ENCODE measurements around the gene GOLGA7B. TPM values are rescaled to one million over a fixed set of nuclear protein-coding genes. Genes with fewer than 3 reads are reported as not detected.

Gene GOLGA7B
- total and polyA plus RNA-seq, 2 of the 4 experiments (the other 2 are of a cell fraction): not detected

DNA sequence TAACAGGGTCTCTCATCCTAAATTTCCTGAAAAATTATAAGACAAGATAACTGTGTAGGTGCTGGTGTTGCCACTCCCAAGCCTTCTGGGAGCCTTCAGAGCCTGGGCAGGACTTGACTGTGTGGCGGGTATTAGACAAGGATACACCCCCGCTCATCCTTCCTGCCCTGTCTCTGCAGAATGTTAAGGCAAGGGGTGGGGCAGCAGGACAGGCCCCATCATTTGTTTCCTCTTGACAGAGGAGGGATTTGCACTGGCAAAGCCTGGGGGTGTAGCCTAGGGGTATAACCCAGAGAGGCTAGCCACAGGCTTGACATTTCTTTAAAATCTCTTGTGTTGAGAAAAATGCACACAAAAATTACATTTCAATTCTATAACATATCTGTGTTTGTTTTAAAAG, 63.5 kb downstream of the GOLGA7B start:
- no peak for ATAC-seq (ENCODE audit: low read depth)
- no peak overlapping the region for H3K4ac ChIP-seq (ENCODE audit: low read depth, low read length)
- H3K56ac ChIP-seq (ENCODE audit: extremely low read depth, insufficient read depth, low read length): no peak overlapping the region
- no peaks in the 10 kb centered on the region for H3K9me1 ChIP-seq (ENCODE audit: insufficient read depth, low read length)
- H4K8ac ChIP-seq (ENCODE audit: low read depth in 2 of 2, low read length in 2 of 2): no peak overlapping the region
- no peak overlapping the region for H2BK5ac ChIP-seq (ENCODE audit: low read depth, low read length, poor library complexity, severe bottlenecking)
- DNase-seq: no peak
- in situ Hi-C loops (cut with MboI; ENCODE audit: low sequenced_read_pairs) (loop anchor here (10.0 kb wide), 1 partner anchor 132 kb away; no protein-coding TSS in a partner anchor), dilution Hi-C loops (cut with HindIII; ENCODE audit: low sequenced_read_pairs, unreplicated experiment) (no loop called here), intact Hi-C loops (cut with micrococcal nuclease) (loop anchor here (5.0 to 10.0 kb wide), 3 partner anchors 554 to 1334 kb away; no protein-coding TSS in a partner anchor)
- BruUV-seq (replicated peaks): no TSS peak
- TF ChIP-seq, protein P1, sequence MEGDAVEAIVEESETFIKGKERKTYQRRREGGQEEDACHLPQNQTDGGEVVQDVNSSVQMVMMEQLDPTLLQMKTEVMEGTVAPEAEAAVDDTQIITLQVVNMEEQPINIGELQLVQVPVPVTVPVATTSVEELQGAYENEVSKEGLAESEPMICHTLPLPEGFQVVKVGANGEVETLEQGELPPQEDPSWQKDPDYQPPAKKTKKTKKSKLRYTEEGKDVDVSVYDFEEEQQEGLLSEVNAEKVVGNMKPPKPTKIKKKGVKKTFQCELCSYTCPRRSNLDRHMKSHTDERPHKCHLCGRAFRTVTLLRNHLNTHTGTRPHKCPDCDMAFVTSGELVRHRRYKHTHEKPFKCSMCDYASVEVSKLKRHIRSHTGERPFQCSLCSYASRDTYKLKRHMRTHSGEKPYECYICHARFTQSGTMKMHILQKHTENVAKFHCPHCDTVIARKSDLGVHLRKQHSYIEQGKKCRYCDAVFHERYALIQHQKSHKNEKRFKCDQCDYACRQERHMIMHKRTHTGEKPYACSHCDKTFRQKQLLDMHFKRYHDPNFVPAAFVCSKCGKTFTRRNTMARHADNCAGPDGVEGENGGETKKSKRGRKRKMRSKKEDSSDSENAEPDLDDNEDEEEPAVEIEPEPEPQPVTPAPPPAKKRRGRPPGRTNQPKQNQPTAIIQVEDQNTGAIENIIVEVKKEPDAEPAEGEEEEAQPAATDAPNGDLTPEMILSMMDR (conservative IDR thresholded peaks at IDR 0.05; ENCODE audit: low read depth, low read length): no peak
- TF ChIP-seq MAZ (IDR thresholded peaks at IDR 0.05; ENCODE audit: borderline replicate concordance, low read depth, low read length) (no peak), RAD21 (IDR thresholded peaks at IDR 0.05; ENCODE audit: low read length) (no peak), CHD1 (IDR thresholded peaks at IDR 0.05; ENCODE audit: low read depth, low read length) (no peak), BHLHE40 (IDR thresholded peaks at IDR 0.05; ENCODE audit: low read depth, low read length) (no peak), SMC3 (IDR thresholded peaks at IDR 0.05; ENCODE audit: low read depth, low read length) (no peak), POLR2A (IDR thresholded peaks at IDR 0.05; ENCODE audit: low read depth, low read length) (no peak), FOS (IDR thresholded peaks at IDR 0.05; ENCODE audit: low read depth, low read length) (no peak), MXI1 (IDR thresholded peaks at IDR 0.05; ENCODE audit: borderline replicate concordance, low read depth, low read length) (no peak), RCOR1 (IDR thresholded peaks at IDR 0.05; ENCODE audit: insufficient replicate concordance, low read length) (no peak), NFE2L2 (IDR thresholded peaks at IDR 0.05; ENCODE audit: low read depth, low read length) (no peak), USF2 (IDR thresholded peaks at IDR 0.05; ENCODE audit: low read depth, low read length) (no peak), RFX5 (IDR thresholded peaks at IDR 0.05; ENCODE audit: low read depth, low read length) (no peak), MAFK (IDR thresholded peaks at IDR 0.05; ENCODE audit: low read depth, low read length) (no peak), CEBPB (IDR thresholded peaks at IDR 0.05; ENCODE audit: low read depth, low read length) (no peak)
- TF ChIP-seq, protein P2, sequence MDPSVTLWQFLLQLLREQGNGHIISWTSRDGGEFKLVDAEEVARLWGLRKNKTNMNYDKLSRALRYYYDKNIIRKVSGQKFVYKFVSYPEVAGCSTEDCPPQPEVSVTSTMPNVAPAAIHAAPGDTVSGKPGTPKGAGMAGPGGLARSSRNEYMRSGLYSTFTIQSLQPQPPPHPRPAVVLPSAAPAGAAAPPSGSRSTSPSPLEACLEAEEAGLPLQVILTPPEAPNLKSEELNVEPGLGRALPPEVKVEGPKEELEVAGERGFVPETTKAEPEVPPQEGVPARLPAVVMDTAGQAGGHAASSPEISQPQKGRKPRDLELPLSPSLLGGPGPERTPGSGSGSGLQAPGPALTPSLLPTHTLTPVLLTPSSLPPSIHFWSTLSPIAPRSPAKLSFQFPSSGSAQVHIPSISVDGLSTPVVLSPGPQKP (IDR thresholded peaks at IDR 0.05; ENCODE audit: borderline replicate concordance, low read depth, low read length): no peak
- ChIA-PET POLR2A (ENCODE audit: unreplicated experiment) (no interaction called here), CTCF (no interaction called here)
- H2BK120ac ChIP-seq (ENCODE audit: low read depth, low read length): no peak overlapping the region
- H4K91ac ChIP-seq (ENCODE audit: insufficient read depth, low read depth, low read length): no peak overlapping the region
- no peak overlapping the region for H3K4me3 ChIP-seq (ENCODE audit: insufficient read depth, low read depth, low read length)
- H2AK9ac ChIP-seq (replicated peaks; ENCODE audit: low read depth, low read length, poor library complexity): no peak overlapping the region
- no peak overlapping the region for H4K5ac ChIP-seq (ENCODE audit: low read depth, low read length)
- WGBS, 2 experiments (ENCODE audit: extremely low coverage in 2 of 2, insufficient read length in 1 of 2): no CpG with 5 or more reads among the region's 2 CpGs
- no peak overlapping the region for H3K18ac ChIP-seq (ENCODE audit: low read depth, low read length)
- H3K4me2 ChIP-seq (ENCODE audit: low read depth, low read length): no peak overlapping the region
- H3K14ac ChIP-seq (replicated peaks; ENCODE audit: low read depth, low read length): no peak overlapping the region
- no peaks in the 10 kb centered on the region for H3K4me1 ChIP-seq (ENCODE audit: control insufficient read depth, insufficient read depth, low read length)
- no peaks in the 10 kb centered on the region for H4K20me1 ChIP-seq (ENCODE audit: insufficient read depth, low read length)
- no peak overlapping the region for H2BK20ac ChIP-seq (ENCODE audit: low read depth, low read length)
- no peaks in the 10 kb centered on the region for H3K79me1 ChIP-seq (ENCODE audit: low read depth in 1 of 2, low read length in 2 of 2)
- no peak overlapping the region for H2AK5ac ChIP-seq (ENCODE audit: low read depth, low read length)
- no peak overlapping the region for H3K23ac ChIP-seq (ENCODE audit: low read depth, low read length)
- H3K27me3 ChIP-seq (ENCODE audit: control insufficient read depth, insufficient read depth, low read length): peaks cover 30% of the 10 kb centered on the region
- H3K9me3 ChIP-seq (ENCODE audit: control insufficient read depth, insufficient read depth, low read length): no peaks in the 10 kb centered on the region
- no peak overlapping the region for H3K27ac ChIP-seq (ENCODE audit: insufficient read depth, low read length)
- H3K36me3 ChIP-seq (ENCODE audit: control insufficient read depth, insufficient read depth, low read length): no peaks in the 10 kb centered on the region
- no peak overlapping the region for H2AFZ ChIP-seq (replicated peaks; ENCODE audit: low read length, poor library complexity)
- no peak overlapping the region for H2BK15ac ChIP-seq (ENCODE audit: low read depth, low read length)
- no peak overlapping the region for H3K9ac ChIP-seq (ENCODE audit: low read depth, low read length)
